ENCODE data around the gene NDUFC1. TPM values are rescaled to one million over a fixed set of nuclear protein-coding genes. Genes with fewer than 3 reads are reported as not detected.

The NDUFC1 gene
- total and polyA plus RNA-seq, 2 of the 8 experiments (the other 6 are each of a cell fraction or from before 2014, with no cell fraction given), result 41.9 to 62.0 TPM

DNA sequence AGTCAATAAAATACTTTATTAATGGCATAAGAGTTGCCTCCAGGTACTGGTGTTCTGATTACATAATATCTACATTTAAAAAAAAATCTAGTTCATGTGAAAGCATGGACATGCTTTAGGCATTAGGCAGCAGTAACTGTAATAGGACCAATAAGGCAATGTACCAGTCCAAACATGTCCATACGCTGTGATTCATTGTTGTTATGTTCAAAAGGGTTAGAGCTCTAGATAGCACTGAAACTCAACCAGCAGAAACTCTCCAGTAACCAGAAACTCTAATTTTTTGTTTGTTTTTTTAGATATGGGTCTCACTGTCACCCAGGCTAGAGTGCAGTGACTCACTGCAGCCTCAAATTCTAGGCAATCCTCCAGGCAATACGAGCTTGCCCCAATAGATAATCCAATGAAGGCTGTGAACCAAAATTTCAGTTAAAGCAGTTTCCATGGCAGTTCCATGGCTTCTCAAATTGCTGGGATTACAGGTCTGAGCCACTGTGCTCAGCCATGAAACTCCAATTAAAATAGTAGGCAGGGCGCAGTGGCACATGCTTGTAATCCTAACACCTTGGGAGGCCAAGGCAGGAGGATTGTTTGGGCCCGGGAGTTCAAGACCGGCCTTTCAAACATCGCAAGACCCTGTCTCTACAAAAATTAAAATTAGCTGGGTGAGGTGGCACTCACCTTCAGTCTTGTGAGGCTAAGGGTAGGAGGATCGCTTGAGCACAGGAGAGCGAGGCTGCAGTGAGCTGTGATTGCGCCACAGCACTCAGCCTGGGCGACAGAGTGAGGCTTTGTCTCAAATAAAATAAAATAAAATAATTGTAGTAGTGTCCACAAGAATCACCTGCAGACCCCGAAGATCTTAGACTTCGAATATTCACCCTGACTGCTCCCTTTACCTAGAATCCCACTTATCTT lies 58.6 kb downstream of the NDUFC1 start:
- Histone ChIP-seq H2BK5ac (ENCODE audit: low read depth, low read length) (peak overlapping the region; percentile 31; the same call in 1 of the 2 replicates), H4K5ac (ENCODE audit: insufficient read length, low read depth, low read length) (no peak overlapping the region), H3K79me2 (ENCODE audit: control insufficient read depth in 1 of 2, insufficient read depth in 2 of 2, low read length in 2 of 2) (no peaks in the 10 kb centered on the region), H3K14ac (ENCODE audit: insufficient read length) (no peak overlapping the region), H3K9ac (replicated peaks in 1 of 4; ENCODE audit: extremely low read depth in 1 of 4, low read depth in 3 of 4, low read length in 3 of 4) (no peak overlapping the region), H2BK12ac (ENCODE audit: low read depth, low read length) (peak overlapping the region; percentile 71), H2BK20ac (ENCODE audit: low read length) (no peak overlapping the region), H3K27ac (ENCODE audit: low read depth, low read length) (no peak overlapping the region), H4K91ac (replicated peaks; ENCODE audit: insufficient read length, low read length) (peak overlapping the region; percentile 49), H3K18ac (ENCODE audit: extremely low read depth, low read length) (no peak overlapping the region; the same call in 1 of the 2 replicates), H3K9me3 (ENCODE audit: insufficient read depth in 2 of 2, low read depth in 1 of 2, low read length in 1 of 2) (no peaks in the 10 kb centered on the region), H2AK5ac (ENCODE audit: low read depth, low read length) (no peak overlapping the region), H3K23me2 (ENCODE audit: low read depth, low read length) (no peaks in the 10 kb centered on the region), H3K4me2 (ENCODE audit: insufficient read depth in 1 of 2, low read depth in 2 of 2, low read length in 2 of 2) (no peak overlapping the region), H3K4me3 (ENCODE audit: extremely low read depth in 1 of 4, insufficient read depth in 2 of 4, low read depth in 3 of 4, low read length in 4 of 4) (no peak overlapping the region), H4K8ac (ENCODE audit: extremely low read depth, insufficient read depth, low read length) (no peak overlapping the region), H4K20me1 (replicated peaks in 1 of 2; ENCODE audit: control insufficient read depth in 1 of 2, insufficient read depth in 2 of 2, low read length in 2 of 2) (no peaks in the 10 kb centered on the region), H3K36me3 (ENCODE audit: control insufficient read depth in 2 of 4, insufficient read depth in 4 of 4, low read length in 3 of 4) (no peaks in the 10 kb centered on the region), H3K27me3 (replicated peaks in 1 of 4; ENCODE audit: control insufficient read depth in 3 of 4, extremely low read depth in 1 of 4, insufficient read depth in 3 of 4, low read length in 3 of 4) (no peaks in the 10 kb centered on the region), H3K23ac (ENCODE audit: insufficient read length) (no peak overlapping the region), H2BK15ac (ENCODE audit: low read length) (peak overlapping the region; percentile 90; the same call in 1 of the 2 replicates), H2BK120ac (replicated peaks; ENCODE audit: low read depth, low read length) (no peak overlapping the region), H3K56ac (replicated peaks; ENCODE audit: insufficient read length, low read depth, low read length) (no peak overlapping the region), H2AFZ (ENCODE audit: low read length) (no peak overlapping the region), H3K4me1 (replicated peaks in 1 of 4; ENCODE audit: control insufficient read depth in 3 of 4, insufficient read depth in 4 of 4, low read length in 3 of 4) (peaks cover 5 to 19% (median 16%) of the 10 kb centered on the region in 4 experiments), H3K79me1 (ENCODE audit: low read depth, low read length) (no peaks in the 10 kb centered on the region), H3K4ac (replicated peaks; ENCODE audit: insufficient read length, low read depth, low read length) (no peak overlapping the region)
- DNase-seq (ENCODE audit: low read depth in 1 of 2, low spot score in 2 of 2), result no peak
- no peak for FAIRE-seq
- 92% methylated on average over 12 of the region's 12 CpGs; no CpG with 5 or more reads in 1 of the 2 experiments for WGBS, 2 experiments (ENCODE audit: extremely low coverage in 1 of 2, insufficient coverage in 1 of 2, insufficient read length in 1 of 2, insufficient replicate concordance in 2 of 2, low coverage in 1 of 2, low lambda C conversion rate in 2 of 2, missing lambda C conversion rate in 1 of 2)
- POLR2A ChIA-PET (ENCODE audit: partially characterized antibody), result interaction anchor here (1.7 to 1.8 kb wide), 3 partner anchors 12 to 66 kb away, joined by 3 to 5 read pairs (median 4); no protein-coding TSS in a partner anchor
- CTCF ChIA-PET (ENCODE audit: partially characterized antibody), result interaction anchor here (0.6 to 1.7 kb wide), 6 partner anchors 10 to 273 kb away, joined by 3 to 6 read pairs (median 4); no protein-coding TSS in a partner anchor
- no peak for TF ChIP-seq TCF12 (IDR thresholded peaks at IDR 0.05; ENCODE audit: low read depth, low read length)
- no peak for TF ChIP-seq HDAC2 (IDR thresholded peaks at IDR 0.05; ENCODE audit: borderline replicate concordance in 1 of 2, low read depth in 2 of 2, low read length in 2 of 2)
- no peak for TF ChIP-seq CTBP2 (IDR thresholded peaks at IDR 0.05; ENCODE audit: borderline replicate concordance, insufficient read depth, insufficient read length, low read length)
- no peak for TF ChIP-seq CTCF (IDR thresholded peaks at IDR 0.05; ENCODE audit: control extremely low read depth in 1 of 3, insufficient read depth in 1 of 3, low read depth in 1 of 3, low read length in 3 of 3)
- no peak for TF ChIP-seq YY1 (IDR thresholded peaks at IDR 0.05; ENCODE audit: low read depth, low read length)
- TF ChIP-seq RNF2 (IDR thresholded peaks at IDR 0.05; ENCODE audit: borderline replicate concordance, low read depth, low read length, missing control alignments, poor library complexity, severe bottlenecking), result no peak
- TF ChIP-seq CBX8 (IDR thresholded peaks at IDR 0.05; ENCODE audit: borderline replicate concordance, low read depth, low read length), result no peak
